ENCODE data around the gene STK31. TPM values are rescaled to one million over a fixed set of nuclear protein-coding genes. Genes with fewer than 3 reads are reported as not detected.
"Not testable (repeated sequence)": the region's sequence is repeated elsewhere in the genome, so short reads cannot be mapped to it uniquely, and the experiment has no call there.

The STK31 gene
- total RNA-seq = under 1 TPM; 0.19 to 0.52 TPM

DNA sequence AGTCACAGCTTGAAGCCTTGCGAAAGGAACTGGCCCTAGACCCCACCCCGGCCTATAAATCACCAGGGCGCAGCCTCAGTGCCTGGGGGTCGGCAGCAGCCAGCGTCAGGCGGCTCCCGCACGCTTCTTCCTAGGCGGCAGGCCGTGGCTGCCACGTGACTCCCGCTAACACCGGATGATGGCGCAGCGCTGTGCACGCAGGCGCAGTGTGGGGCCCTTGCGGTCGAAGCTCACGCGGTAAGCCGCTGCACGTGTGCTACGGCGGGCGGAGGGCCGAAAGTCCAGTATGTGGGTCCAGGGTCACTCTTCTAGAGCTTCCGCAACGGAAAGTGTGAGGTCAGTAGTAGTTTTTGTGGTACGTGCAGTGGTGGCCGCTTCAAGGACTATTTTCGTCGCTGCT lies at the start of gene STK31:
STK31 (plus strand) TSS at position 220 of the 400 bp plus-strand sequence; CDS start at position 287, 67 bp downstream.
- ATAC-seq (replicated peaks) = no peak
- H3K36me3 Mint-ChIP-seq (ENCODE audit: low read depth) = peaks cover 9% of the 10 kb centered on the region
- H3K4me1 Mint-ChIP-seq = no peaks in the 10 kb centered on the region
- H3K27ac Mint-ChIP-seq = no peak within 1 kb of the TSS
- H3K9me3 Mint-ChIP-seq = peaks cover 7% of the 10 kb centered on the region
- H3K27me3 Mint-ChIP-seq = no peaks in the 10 kb centered on the region
- no peak within 1 kb of the TSS for H3K4me3 Mint-ChIP-seq

GRCh38 chr7:23661385-23661784 lies 48.6 kb upstream of the STK31 start:
- Mint-ChIP-seq H3K9me3 (peaks cover 6% of the 10 kb centered on the region), H3K27ac (no peak overlapping the region), H3K36me3 (ENCODE audit: low read depth) (no peaks in the 10 kb centered on the region), H3K27me3 (no peaks in the 10 kb centered on the region), H3K4me1 (no peaks in the 10 kb centered on the region), H3K4me3 (no peak overlapping the region)
- no peak for ATAC-seq (replicated peaks)

GRCh38 chr7:23662124-23662983 lies 47.7 kb upstream of the STK31 start:
- H3K36me3 Mint-ChIP-seq (ENCODE audit: low read depth) = no peaks in the 10 kb centered on the region
- H3K4me3 Mint-ChIP-seq = no peak overlapping the region
- H3K27ac Mint-ChIP-seq = no peak overlapping the region
- ATAC-seq (replicated peaks) = no peak
- H3K27me3 Mint-ChIP-seq = no peaks in the 10 kb centered on the region
- peaks cover 6% of the 10 kb centered on the region for H3K9me3 Mint-ChIP-seq
- H3K4me1 Mint-ChIP-seq = no peaks in the 10 kb centered on the region

GRCh38 chr7:23662984-23663313 lies 47.1 kb upstream of the STK31 start:
- peaks cover 6% of the 10 kb centered on the region for H3K9me3 Mint-ChIP-seq
- no peak overlapping the region for H3K27ac Mint-ChIP-seq
- H3K4me3 Mint-ChIP-seq = no peak overlapping the region
- ATAC-seq (replicated peaks) = no peak
- H3K4me1 Mint-ChIP-seq = no peaks in the 10 kb centered on the region
- H3K27me3 Mint-ChIP-seq = no peaks in the 10 kb centered on the region
- H3K36me3 Mint-ChIP-seq (ENCODE audit: low read depth) = no peaks in the 10 kb centered on the region

DNA sequence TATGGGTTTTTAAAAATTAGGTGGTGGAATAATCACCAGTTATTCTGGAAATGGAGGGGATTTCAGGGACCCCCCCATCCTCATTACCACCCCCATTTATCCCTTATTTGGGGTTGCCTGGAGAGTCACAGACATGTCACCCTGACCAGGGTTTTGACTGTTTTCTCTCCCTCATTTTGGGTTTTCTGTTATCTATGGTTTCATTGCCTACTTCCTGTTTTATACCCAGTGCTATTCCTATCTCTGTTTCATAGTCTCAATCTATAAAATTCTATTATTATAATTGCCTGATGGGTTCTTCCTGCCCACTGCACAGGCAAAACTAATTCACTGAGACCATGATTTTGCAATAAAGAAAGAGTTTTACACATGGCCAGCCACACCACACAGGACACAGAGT lies 45.9 kb upstream of the STK31 start:
- no peak overlapping the region for H3K27ac Mint-ChIP-seq
- H3K27me3 Mint-ChIP-seq = no peaks in the 10 kb centered on the region
- no peaks in the 10 kb centered on the region for H3K36me3 Mint-ChIP-seq (ENCODE audit: low read depth)
- no peaks in the 10 kb centered on the region for H3K9me3 Mint-ChIP-seq
- no peaks in the 10 kb centered on the region for H3K4me1 Mint-ChIP-seq
- no peak overlapping the region for H3K4me3 Mint-ChIP-seq
- no peak for ATAC-seq (replicated peaks)

GRCh38 chr7:23672033-23672432 lies 38.0 kb upstream of the STK31 start:
- H3K27ac Mint-ChIP-seq = no peak overlapping the region
- no peak for ATAC-seq (replicated peaks)
- no peaks in the 10 kb centered on the region for H3K4me1 Mint-ChIP-seq
- no peaks in the 10 kb centered on the region for H3K36me3 Mint-ChIP-seq (ENCODE audit: low read depth)
- H3K27me3 Mint-ChIP-seq = peaks cover 8% of the 10 kb centered on the region
- H3K9me3 Mint-ChIP-seq = no peaks in the 10 kb centered on the region
- H3K4me3 Mint-ChIP-seq = no peak overlapping the region

- Mint-ChIP-seq H3K4me3 (peak within 1 kb of the TSS; percentile 85), H3K9me3 (no peaks in the 10 kb centered on the region), H3K27me3 (peaks cover 7% of the 10 kb centered on the region), H3K36me3 (ENCODE audit: low read depth) (no peaks in the 10 kb centered on the region), H3K4me1 (no peaks in the 10 kb centered on the region), H3K27ac (no peak within 1 kb of the TSS)
- peak; percentile 99 for ATAC-seq (replicated peaks)
These were observed 30.1 kb upstream of the STK31 start, which contains the start of gene FAM221A for GRCh38 chr7:23679898-23680413. Gene FAM221A (plus strand): TSS chr7:23680199. CDS start chr7:23680219, 20 bp downstream.

- Mint-ChIP-seq H3K36me3 (ENCODE audit: low read depth) (no peaks in the 10 kb centered on the region), H3K27ac (no peak overlapping the region), H3K4me3 (peak overlapping the region; percentile 85), H3K27me3 (no peaks in the 10 kb centered on the region), H3K4me1 (no peaks in the 10 kb centered on the region), H3K9me3 (no peaks in the 10 kb centered on the region)
- ATAC-seq (replicated peaks) = peak; percentile 65
These were observed 29.3 kb upstream of the STK31 start for GRCh38 chr7:23680414-23681405.

DNA sequence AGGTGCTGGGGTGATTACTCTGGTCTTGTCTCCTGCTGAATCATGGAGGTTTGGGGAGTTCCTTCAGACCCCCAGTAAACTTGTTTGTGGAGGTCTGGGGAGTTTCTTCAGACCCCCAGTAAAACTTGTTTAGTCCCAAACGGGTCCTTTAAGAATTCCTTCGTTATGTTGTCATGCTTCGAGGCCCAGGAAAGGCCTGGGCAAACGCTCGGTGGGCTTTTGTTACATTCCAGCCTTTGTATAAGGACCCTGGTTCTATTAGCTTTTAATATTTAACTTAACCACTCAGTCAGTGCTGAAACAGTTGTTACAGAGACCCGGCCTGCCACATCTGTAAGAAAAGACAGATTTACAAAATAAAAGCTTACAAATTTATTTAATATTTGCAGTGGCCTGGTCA lies 26.0 kb upstream of the STK31 start:
- not testable (repeated sequence) for H3K27ac Mint-ChIP-seq

GRCh38 chr7:23685731-23686130 lies 24.3 kb upstream of the STK31 start:
- H3K27ac Mint-ChIP-seq = no peak overlapping the region
- H3K9me3 Mint-ChIP-seq = no peaks in the 10 kb centered on the region
- no peak for ATAC-seq (replicated peaks)
- H3K4me3 Mint-ChIP-seq = no peak overlapping the region
- no peaks in the 10 kb centered on the region for H3K4me1 Mint-ChIP-seq
- no peaks in the 10 kb centered on the region for H3K27me3 Mint-ChIP-seq
- peaks cover 18% of the 10 kb centered on the region for H3K36me3 Mint-ChIP-seq (ENCODE audit: low read depth)

More for the DNA sequence above, 26.0 kb upstream of the STK31 start:
- H3K4me3 Mint-ChIP-seq; H3K36me3 Mint-ChIP-seq (ENCODE audit: low read depth); H3K4me1 Mint-ChIP-seq; ATAC-seq (replicated peaks); H3K27me3 Mint-ChIP-seq; H3K9me3 Mint-ChIP-seq: not testable (repeated sequence)

DNA sequence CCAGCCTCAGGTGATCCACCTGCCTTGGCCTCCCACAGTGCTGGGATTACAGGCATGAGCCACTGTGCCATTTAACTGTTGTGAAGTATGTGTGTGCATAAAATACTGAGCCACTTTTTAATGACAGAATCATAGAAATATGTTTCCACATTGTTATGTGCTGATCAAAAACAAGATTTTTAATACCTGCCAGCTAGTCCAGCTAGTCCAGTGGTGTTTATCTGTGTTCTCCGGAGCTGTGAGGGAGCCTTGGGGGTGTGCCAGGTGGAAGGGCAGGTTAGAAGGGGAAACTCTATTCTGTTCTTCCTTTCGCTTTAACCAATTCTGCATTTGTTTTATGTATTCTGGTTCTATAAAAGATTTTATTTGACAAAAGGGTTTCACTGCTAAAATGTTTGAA lies 23.0 kb upstream of the STK31 start:
- ATAC-seq (replicated peaks) = no peak
- no peak overlapping the region for H3K4me3 Mint-ChIP-seq
- no peaks in the 10 kb centered on the region for H3K9me3 Mint-ChIP-seq
- no peak overlapping the region for H3K27ac Mint-ChIP-seq
- H3K36me3 Mint-ChIP-seq (ENCODE audit: low read depth) = peaks cover 29% of the 10 kb centered on the region
- H3K27me3 Mint-ChIP-seq = no peaks in the 10 kb centered on the region
- no peaks in the 10 kb centered on the region for H3K4me1 Mint-ChIP-seq

- Mint-ChIP-seq H3K27ac (no peak overlapping the region), H3K27me3 (no peaks in the 10 kb centered on the region)
- no peak for ATAC-seq (replicated peaks)
These were observed 20.9 kb upstream of the STK31 start for GRCh38 chr7:23689165-23689564.

GRCh38 chr7:23691320-23691719 lies 18.7 kb upstream of the STK31 start:
- no peak for ATAC-seq (replicated peaks)
- Mint-ChIP-seq H3K9me3 (no peaks in the 10 kb centered on the region), H3K36me3 (ENCODE audit: low read depth) (peaks cover 57% of the 10 kb centered on the region), H3K27ac (no peak overlapping the region), H3K4me3 (no peak overlapping the region), H3K27me3 (no peaks in the 10 kb centered on the region), H3K4me1 (no peaks in the 10 kb centered on the region)

More at GRCh38 chr7:23689165-23689564, 20.9 kb upstream of the STK31 start:
- Mint-ChIP-seq H3K9me3 (no peaks in the 10 kb centered on the region), H3K4me1 (no peaks in the 10 kb centered on the region), H3K36me3 (ENCODE audit: low read depth) (peaks cover 49% of the 10 kb centered on the region), H3K4me3 (no peak overlapping the region)

DNA sequence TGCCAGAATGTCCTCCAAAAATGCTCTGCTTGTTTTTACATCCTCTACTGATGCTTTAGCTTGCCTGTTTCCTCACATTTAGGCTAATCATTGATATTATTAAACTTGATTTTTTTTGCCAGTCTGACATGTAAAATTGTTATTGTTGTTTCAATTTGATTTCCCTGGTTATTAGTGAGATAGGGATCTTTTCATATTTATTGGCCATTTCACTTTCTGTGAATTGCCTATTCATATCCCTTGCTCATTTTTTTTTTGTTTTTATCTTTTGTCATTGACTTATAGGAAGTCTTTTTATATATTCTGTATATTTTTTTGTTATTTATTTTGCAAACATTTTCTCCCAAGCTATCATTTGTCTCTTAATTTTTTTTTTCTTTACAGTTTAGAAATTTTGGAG lies 16.8 kb upstream of the STK31 start:
- H3K4me1 Mint-ChIP-seq = peaks cover 4% of the 10 kb centered on the region
- H3K36me3 Mint-ChIP-seq (ENCODE audit: low read depth) = peaks cover 62% of the 10 kb centered on the region
- no peaks in the 10 kb centered on the region for H3K9me3 Mint-ChIP-seq
- no peak for ATAC-seq (replicated peaks)
- H3K27ac Mint-ChIP-seq = no peak overlapping the region
- H3K4me3 Mint-ChIP-seq = no peak overlapping the region
- no peaks in the 10 kb centered on the region for H3K27me3 Mint-ChIP-seq

Data from activated T-helper 17 cell treated with anti-CD3 and anti-CD28 coated beads, Interleukin-2, amount 50 U/mL, for 72 hours (primary cell).